RKO (cell line): ENCODE results near the gene MGAT4B.
"Not testable (repeated sequence)": the region's sequence is repeated elsewhere in the genome, so short reads cannot be mapped to it uniquely, and the experiment has no call there.

Experiments used
- DNase-seq: peaks from one replicate; pipeline ENCODE4 v3.0.0-alpha.2; 2016; ENCODE audit warnings: low spot score

The MGAT4B gene

GRCh38 chr5:179806250-179807048, at the start of gene MGAT4B:
TSS of gene MGAT4B (minus strand) at chr5:179806866. CDS start at chr5:179806583, 283 bp downstream.
- peak; percentile 73 for DNase-seq

DNA sequence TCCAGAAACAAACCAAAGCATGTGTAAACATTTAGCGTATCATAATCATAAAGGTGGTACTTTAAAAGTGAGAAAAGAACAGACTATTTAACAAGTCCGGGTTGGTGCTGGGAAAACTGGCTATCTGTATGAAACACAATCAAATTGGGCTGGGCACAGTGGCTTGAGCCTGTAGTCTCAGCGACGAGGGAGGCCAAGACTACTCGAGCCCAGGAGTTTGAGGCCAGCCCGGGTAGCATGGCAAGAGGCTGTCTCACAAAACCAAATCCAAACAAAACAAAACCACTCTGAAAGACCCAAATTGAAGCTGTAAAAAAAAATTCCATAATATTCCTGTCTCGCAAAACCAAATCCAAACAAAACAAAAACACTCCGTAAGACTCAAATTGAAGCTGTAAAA, 47.7 kb upstream of the MGAT4B start:
- no peak for DNase-seq

GRCh38 chr5:179852993-179853547, 46.4 kb upstream of the MGAT4B start:
- no peak for DNase-seq

- DNase-seq = no peak
Observed at GRCh38 chr5:179841621-179842020, 35.0 kb upstream of the MGAT4B start.

DNA sequence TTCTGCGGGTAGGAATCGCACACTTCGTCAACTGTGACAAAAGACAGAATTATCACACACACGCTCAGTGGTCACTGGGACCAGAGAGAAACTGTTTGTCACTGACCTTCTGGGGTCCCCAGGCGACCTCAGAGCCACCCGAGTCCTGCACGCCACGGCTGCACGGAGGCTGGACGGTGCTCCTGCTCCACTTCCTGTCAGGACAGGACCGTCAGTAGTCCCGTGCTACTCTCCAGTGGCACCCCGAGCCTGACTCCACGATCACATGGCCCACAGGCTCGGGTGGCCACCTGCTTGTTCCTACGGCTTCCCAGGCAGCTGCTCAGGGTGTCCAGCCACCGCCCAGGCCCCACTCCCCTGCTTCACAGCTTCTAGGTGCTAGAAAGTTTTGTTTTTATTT, 34.1 kb upstream of the MGAT4B start:
- no peak for DNase-seq

DNA sequence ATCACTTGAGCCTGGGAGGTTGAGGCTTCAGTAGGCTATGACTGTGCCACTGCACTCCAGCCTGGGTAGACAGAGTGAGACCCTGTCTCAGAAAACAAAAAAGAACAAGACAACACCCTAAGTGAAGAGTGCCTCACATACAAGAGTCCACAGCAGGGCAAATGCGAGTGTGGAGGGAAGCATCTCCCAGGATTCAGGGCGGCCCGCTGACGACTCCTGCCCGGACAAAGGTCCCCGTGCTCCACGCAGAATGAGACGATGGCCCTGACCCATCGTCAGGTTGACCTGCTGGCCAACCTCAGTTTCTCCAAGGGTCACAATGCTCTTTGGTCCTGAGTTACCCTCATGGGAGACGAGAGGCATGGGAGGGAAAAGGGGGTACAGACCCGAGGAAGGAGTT, 33.7 kb upstream of the MGAT4B start:
- DNase-seq = no peak

GRCh38 chr5:179839328-179840256, 32.9 kb upstream of the MGAT4B start:
- DNase-seq = no peak

DNA sequence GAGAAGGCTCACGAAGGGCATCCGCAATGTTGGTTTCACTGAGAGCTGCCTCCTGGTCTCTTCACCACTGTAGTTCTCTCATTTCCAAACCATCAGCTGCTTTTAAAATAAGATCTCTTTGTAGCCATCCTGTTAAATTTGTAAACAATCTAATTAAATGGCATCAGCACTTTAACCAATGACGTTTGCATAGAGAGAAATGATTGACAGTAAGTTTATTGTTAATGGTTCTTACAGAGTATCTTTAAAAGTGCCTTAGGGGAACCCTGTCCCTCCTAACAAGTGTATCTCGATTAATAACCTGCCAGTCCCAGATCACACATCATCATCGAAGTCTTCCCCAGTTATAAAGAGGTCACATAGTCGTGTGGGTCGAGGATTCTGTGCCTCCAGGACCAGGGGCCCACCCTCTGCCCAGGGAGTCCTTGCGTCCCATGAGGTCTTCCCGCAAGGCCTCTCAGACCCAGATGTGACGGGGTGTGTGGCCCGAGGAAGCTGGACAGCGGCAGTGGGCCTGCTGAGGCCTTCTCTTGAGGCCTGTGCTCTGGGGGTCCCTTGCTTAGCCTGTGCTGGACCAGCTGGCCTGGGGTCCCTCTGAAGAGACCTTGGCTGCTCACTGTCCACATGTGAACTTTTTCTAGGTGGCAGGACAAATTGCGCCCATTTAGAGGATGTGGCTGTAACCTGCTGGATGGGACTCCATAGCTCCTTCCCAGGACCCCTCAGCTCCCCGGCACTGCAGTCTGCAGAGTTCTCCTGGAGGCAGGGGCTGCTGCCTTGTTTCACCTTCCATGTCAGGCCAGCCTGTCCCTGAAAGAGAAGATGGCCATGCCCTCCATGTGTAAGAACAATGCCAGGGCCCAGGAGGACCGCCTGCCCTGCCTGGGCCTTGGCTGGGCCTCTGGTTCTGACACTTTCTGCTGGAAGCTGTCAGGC, 30.7 kb upstream of the MGAT4B start:
- DNase-seq = no peak

DNA sequence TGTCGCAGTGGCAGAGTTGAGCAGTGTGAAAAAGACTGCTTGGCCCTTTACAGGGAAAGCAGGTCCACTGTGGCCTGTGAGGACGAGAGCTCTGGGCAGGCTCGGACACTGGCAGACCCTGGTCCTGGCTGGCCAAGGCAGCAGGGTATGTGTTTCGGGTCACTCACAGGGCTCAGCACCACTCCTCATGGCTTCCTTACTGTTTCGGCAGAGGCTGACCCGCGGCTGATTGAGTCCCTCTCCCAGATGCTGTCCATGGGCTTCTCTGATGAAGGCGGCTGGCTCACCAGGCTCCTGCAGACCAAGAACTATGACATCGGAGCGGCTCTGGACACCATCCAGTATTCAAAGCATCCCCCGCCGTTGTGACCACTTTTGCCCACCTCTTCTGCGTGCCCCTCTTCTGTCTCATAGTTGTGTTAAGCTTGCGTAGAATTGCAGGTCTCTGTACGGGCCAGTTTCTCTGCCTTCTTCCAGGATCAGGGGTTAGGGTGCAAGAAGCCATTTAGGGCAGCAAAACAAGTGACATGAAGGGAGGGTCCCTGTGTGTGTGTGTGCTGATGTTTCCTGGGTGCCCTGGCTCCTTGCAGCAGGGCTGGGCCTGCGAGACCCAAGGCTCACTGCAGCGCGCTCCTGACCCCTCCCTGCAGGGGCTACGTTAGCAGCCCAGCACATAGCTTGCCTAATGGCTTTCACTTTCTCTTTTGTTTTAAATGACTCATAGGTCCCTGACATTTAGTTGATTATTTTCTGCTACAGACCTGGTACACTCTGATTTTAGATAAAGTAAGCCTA, 29.8 kb upstream of the MGAT4B start:
- peak; percentile 70 for DNase-seq

DNA sequence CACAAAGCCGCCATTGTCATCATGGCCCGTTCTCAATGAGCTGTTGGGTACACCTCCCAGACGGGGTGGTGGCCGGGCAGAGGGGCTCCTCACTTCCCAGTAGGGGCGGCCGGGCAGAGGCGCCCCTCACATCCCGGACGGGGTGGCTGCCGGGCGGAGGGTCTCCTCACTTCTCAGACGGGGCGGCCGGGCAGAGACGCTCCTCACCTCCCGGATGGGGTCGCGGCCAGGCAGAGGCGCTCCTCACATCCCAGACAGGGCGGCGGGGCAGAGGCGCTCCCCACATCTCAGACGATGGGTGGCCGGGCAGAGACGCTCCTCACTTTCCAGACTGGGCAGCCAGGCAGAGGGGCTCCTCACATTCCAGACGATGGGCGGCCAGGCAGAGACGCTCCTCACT, 28.2 kb upstream of the MGAT4B start:
- not testable (repeated sequence) for DNase-seq

GRCh38 chr5:179834120-179834519, 27.5 kb upstream of the MGAT4B start:
- DNase-seq = no peak

DNA sequence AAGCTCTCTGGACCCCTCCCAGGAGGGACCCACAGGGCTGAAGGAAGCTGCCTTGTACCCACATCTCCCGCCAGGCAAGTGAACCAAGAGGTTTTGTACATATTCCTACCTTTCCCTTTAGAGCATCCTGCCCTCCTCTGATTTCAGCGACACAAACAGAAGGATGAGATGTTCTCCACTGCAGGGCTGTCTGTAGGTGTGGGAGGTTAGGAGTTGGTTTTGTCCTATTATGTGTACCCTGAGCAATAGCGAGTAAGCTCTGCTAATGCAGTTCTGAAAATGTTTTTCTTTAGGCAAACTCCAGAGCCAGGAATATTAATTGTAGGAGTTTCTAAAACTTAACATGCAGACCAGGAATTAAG, 27.0 kb upstream of the MGAT4B start:
- no peak for DNase-seq

GRCh38 chr5:179833056-179833708, 26.5 kb upstream of the MGAT4B start:
- no peak for DNase-seq

GRCh38 chr5:179832039-179832745, 25.5 kb upstream of the MGAT4B start:
- DNase-seq = no peak

GRCh38 chr5:179830818-179831468, 24.3 kb upstream of the MGAT4B start:
- no peak for DNase-seq

DNA sequence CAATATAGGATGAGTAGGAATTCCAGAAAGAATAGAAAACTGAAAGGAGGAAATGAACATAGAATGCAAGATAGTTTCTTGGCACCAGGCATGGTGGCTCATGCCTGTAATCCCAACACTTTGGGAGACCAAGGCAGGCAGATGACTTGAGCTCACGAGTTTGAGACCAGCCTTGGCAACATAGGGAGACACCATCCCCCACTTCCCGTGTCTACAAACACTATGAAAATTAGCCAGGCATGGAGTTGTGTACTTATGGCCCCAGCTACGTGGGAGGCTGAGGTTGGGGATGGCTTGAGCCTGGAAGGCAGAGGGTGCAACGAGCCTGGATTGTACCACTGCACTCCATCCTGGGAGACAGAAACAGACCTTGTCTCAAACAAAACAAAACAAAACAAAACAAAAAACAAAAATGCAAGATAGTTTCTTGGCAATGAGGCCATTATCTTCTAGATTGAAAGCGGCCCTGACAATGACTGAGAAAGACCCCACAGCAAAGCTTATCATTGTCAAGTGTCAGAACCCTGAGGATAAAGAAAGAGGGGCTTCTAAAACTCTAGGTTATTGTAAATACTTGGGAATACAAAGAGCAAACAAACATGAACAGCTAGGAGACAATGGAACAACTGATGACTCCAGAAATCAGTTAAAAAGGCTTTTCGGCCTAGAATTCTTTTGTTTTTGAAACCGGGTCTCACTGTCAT, 23.2 kb upstream of the MGAT4B start:
- no peak for DNase-seq

- DNase-seq = no peak
Observed at GRCh38 chr5:179828756-179829421, 22.2 kb upstream of the MGAT4B start.

- peak; percentile 81 for DNase-seq
Observed at GRCh38 chr5:179827680-179828079, 21.0 kb upstream of the MGAT4B start.
